Lung (tissue), 12 donors: Measurements from ENCODE around the gene NTM. TPM values are rescaled to one million over a fixed set of nuclear protein-coding genes. Genes with fewer than 3 reads are reported as not detected.

Experiments
- ATAC-seq: fragments of 200-7000 bp; cut with Tn5 transposase; one replicate; pipeline ENCODE4 v1.9.1; 2020; ENCODE audit warnings: moderate number of reproducible peaks; ENCODE audit not compliant: insufficient read depth, low FRiP score
- DNase-seq, 3 donors: peaks; one replicate each; pipeline ENCODE4 v3.0.0-alpha.2; 2013 to 2017
- H3K27ac ChIP-seq, 2 donors: one replicate each; pipeline ENCODE4 v1.5.1; 2013; ENCODE audit warnings: mild to moderate bottlenecking in 2 of 2, moderate library complexity in 2 of 2, control low read depth in 1 of 2, inconsistent platforms in 1 of 2, low read depth in 1 of 2, low read length in 1 of 2
- H3K27me3 ChIP-seq, 3 donors: one replicate each; pipeline ENCODE4 v1.5.1; 2013; ENCODE audit warnings: low read length in 2 of 3; ENCODE audit not compliant: control insufficient read depth in 3 of 3, insufficient read depth in 3 of 3
- H3K36me3 ChIP-seq, 4 donors: one replicate each; pipeline ENCODE4 v1.5.1; 2013; ENCODE audit warnings: low read length in 4 of 4, mild to moderate bottlenecking in 1 of 4, moderate library complexity in 1 of 4; ENCODE audit not compliant: control insufficient read depth in 4 of 4, insufficient read depth in 4 of 4
- H3K4me1 ChIP-seq, 5 donors: one replicate each; pipeline ENCODE4 v1.5.1; 2013; ENCODE audit warnings: low read length in 5 of 5, mild to moderate bottlenecking in 2 of 5, moderate library complexity in 1 of 5; ENCODE audit not compliant: control insufficient read depth in 5 of 5, insufficient read depth in 5 of 5
- H3K4me3 ChIP-seq: one replicate; pipeline ENCODE4 v1.5.1; 2013; ENCODE audit warnings: mild to moderate bottlenecking, control low read depth, moderate library complexity
- H3K9ac ChIP-seq, 2 donors: one replicate each; pipeline ENCODE4 v1.5.1; 2013; ENCODE audit warnings: low read length in 2 of 2, control low read depth in 1 of 2; ENCODE audit not compliant: insufficient read depth in 1 of 2
- H3K9me3 ChIP-seq, 4 donors: one replicate each; pipeline ENCODE4 v1.5.1; 2013; ENCODE audit warnings: low read length in 3 of 4, mild to moderate bottlenecking in 1 of 4, moderate library complexity in 1 of 4; ENCODE audit not compliant: control insufficient read depth in 4 of 4, insufficient read depth in 3 of 4
- WGBS, 2 donors: extraction: QIAGEN DNeasy Blood & Tissue Kit; methylation state at CpG; one replicate each; pipeline ENCODE4 v1.1.7; 2013; 5-methylcytosine and 5-hydroxymethylcytosine counted together
- polyA plus RNA-seq, 2 donors: library from polyadenylated mRNA; stranded (reverse); fragments of 200-250 nt; gene quantifications; one replicate each; pipeline ENCODE4 v1.2.1, GENCODE V29; 2013
- total RNA-seq, 2 donors: library from RNA; depleted of rRNA in 1 of 2; stranded (reverse); fragments of >200 nt in 1 of 2; gene quantifications; one replicate each; pipeline ENCODE4 v1.2.1, GENCODE V29; 2014 to 2021
- TF ChIP-seq, protein P1 (sequence below): IDR thresholded peaks from 2 replicates; pipeline ENCODE4 v1.5.1; 2012; ENCODE audit warnings: mild to moderate bottlenecking; ENCODE audit errors: control extremely low read depth, extremely low read depth
- donor health status: control.
- donor health status: control.
- donor health status: Bipolar disorder and iron deficiency.
- donor health status: healthy.
- donor health status: DM: yes; HTN: yes; CAD: no.

The NTM gene
- total and polyA plus RNA-seq, 4 donors: 0.39 to 30.9 (median 7.2) TPM

DNA sequence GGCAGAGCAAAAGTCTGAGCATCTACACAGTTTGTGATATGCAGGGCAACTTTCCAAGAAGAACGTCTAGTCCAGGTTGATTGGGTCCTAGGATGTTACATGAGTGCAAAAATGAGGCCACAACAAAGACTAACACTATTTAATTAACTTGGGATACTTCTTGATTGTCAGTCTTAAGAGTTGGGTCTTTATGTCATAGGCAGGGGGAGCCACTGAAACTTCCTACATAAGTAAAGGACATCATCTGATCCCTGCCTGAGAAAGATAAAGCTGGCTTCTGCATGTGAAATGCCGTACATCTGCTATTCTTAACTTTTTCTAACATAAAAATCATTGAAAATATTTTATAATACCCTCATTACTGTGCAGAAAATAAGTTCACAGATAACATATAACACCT lies 525.5 kb downstream of the NTM start:
- Histone ChIP-seq H3K9me3 (no peaks in the 10 kb centered on the region), H3K4me3 (no peak overlapping the region), H3K36me3 (no peaks in the 10 kb centered on the region), H3K27ac (no peak overlapping the region), H3K27me3 (no peaks in the 10 kb centered on the region), H3K9ac (no peak overlapping the region), H3K4me1 (peaks cover 0 to 14% (median 0%) of the 10 kb centered on the region in 5 donors)
- TF ChIP-seq, protein P1, sequence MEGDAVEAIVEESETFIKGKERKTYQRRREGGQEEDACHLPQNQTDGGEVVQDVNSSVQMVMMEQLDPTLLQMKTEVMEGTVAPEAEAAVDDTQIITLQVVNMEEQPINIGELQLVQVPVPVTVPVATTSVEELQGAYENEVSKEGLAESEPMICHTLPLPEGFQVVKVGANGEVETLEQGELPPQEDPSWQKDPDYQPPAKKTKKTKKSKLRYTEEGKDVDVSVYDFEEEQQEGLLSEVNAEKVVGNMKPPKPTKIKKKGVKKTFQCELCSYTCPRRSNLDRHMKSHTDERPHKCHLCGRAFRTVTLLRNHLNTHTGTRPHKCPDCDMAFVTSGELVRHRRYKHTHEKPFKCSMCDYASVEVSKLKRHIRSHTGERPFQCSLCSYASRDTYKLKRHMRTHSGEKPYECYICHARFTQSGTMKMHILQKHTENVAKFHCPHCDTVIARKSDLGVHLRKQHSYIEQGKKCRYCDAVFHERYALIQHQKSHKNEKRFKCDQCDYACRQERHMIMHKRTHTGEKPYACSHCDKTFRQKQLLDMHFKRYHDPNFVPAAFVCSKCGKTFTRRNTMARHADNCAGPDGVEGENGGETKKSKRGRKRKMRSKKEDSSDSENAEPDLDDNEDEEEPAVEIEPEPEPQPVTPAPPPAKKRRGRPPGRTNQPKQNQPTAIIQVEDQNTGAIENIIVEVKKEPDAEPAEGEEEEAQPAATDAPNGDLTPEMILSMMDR: no peak
- no peak for ATAC-seq
- no peak for DNase-seq
- 57 to 76% methylated on average over 2 of the region's 2 CpGs for WGBS, 2 donors

DNA sequence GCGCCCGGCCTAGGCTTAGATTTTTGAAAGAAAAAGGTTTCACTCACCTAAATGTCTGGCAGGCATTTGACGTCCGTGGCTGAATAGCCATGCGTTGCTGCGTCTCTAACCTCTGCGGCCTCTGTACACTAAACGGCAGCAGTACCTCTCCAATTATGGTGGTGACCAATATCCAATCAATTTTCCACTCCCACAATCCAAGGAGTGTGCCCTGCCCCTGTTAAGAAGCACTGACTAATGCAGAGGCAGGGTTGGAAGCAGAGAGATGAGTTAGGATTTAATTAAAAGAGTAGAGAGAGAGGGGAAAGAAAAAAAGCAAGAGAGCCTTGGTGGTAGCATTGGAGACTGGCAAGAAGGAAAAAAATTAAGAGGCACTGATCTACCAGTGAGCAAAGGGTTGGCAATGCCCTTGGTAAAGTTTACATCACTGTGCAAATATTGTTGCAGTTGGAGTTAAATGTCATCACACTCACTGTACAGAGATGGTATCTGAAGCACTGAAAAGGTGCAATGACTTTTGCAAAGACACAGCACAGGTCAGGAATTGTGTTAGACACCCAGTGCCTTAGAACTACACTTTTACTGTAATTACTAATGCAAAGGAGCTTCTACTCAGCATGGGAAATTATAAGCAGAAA lies 526.7 kb downstream of the NTM start:
- TF ChIP-seq, protein P1: no peak
- DNase-seq (no peak), ATAC-seq (no peak)
- no peaks in the 10 kb centered on the region for H3K36me3 ChIP-seq
- no peaks in the 10 kb centered on the region for H3K9me3 ChIP-seq
- H3K4me1 ChIP-seq: peaks cover 0 to 27% (median 6%) of the 10 kb centered on the region in 5 donors
- no peaks in the 10 kb centered on the region for H3K27me3 ChIP-seq
- H3K4me3 ChIP-seq: no peak overlapping the region
- no peak overlapping the region for H3K9ac ChIP-seq
- H3K27ac ChIP-seq: no peak overlapping the region
- WGBS, 2 donors: 91 to 93% methylated on average over 8 of the region's 8 CpGs

DNA sequence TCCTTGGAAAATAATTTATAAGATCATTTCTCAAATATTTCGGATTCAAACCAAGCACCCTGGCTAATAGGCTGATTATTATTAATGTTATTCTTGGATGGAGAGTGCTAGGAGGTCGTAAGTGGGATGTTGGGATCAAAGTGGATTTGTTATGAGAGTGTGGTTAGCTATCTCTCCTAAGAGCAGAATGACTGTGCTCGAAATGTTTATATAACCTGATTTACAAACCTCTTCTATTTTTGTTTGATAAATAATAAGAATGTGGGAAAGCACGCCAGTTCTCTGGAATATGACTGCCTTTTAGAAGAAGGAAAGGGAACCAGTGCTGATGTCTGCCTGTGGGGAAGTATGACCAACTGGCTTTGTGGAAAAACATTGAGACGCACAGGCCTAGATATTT lies 527.5 kb downstream of the NTM start:
- no peak for DNase-seq
- H3K4me3 ChIP-seq: no peak overlapping the region
- H3K36me3 ChIP-seq: no peaks in the 10 kb centered on the region
- ATAC-seq: no peak
- WGBS, 2 donors: 51 to 67% methylated on average over 5 of the region's 5 CpGs
- H3K9ac ChIP-seq: no peak overlapping the region
- H3K27me3 ChIP-seq: no peaks in the 10 kb centered on the region
- H3K9me3 ChIP-seq: no peaks in the 10 kb centered on the region
- TF ChIP-seq, protein P1: no peak
- peaks cover 0 to 35% (median 7%) of the 10 kb centered on the region in 5 donors for H3K4me1 ChIP-seq
- no peak overlapping the region for H3K27ac ChIP-seq

DNA sequence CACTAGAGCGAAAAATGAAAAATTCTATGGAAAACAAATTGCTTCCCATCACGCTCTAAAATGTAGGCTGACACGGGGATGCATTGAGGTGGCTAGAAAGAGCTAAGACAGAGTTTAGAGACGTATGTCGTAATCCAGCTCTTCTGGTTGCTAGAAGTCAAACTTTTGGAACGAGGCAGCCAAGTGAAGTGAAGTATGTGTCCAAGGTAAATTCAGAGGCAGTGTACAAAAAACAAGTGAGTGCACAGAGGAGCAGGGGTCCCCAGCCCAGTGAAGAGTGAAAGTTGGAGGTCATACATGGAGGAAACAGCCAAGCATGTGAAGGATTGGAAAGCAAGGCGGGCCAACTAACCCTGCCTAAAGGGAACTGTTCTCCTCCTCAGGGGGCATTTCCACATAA lies 528.5 kb downstream of the NTM start:
- 86 to 89% methylated on average over 7 of the region's 7 CpGs for WGBS, 2 donors
- H3K4me3 ChIP-seq: no peak overlapping the region
- peaks cover 0 to 44% (median 7%) of the 10 kb centered on the region in 5 donors for H3K4me1 ChIP-seq
- TF ChIP-seq, protein P1: no peak
- H3K27ac ChIP-seq: no peak overlapping the region
- H3K9me3 ChIP-seq: no peaks in the 10 kb centered on the region
- DNase-seq (no peak), ATAC-seq (no peak)
- H3K27me3 ChIP-seq: no peaks in the 10 kb centered on the region
- H3K36me3 ChIP-seq: no peaks in the 10 kb centered on the region
- H3K9ac ChIP-seq: no peak overlapping the region
